Common myeloid progenitor, CD34-positive (primary cell): ENCODE results near the gene TP53I11.

Source experiments
- CTCF ChIA-PET: fragments of 350-600 bp; sonication (Branson Sonifier 250); formaldehyde crosslinking; loops from one replicate; lab custom pipeline; 2021; ENCODE audit warnings: antibody characterized with exemption; lab: Charles Lee
- POLR2A ChIA-PET: fragments of 350-600 bp; sonication (Branson Sonifier 250); formaldehyde crosslinking; loops from one replicate; lab custom pipeline; 2021; ENCODE audit warnings: antibody characterized with exemption; lab: Charles Lee
- DNase-seq, 3 donors: peaks; one replicate each; pipeline versions ENCODE4 v3.0.0 to v3.0.0-alpha.2; 2013
- H3K27ac ChIP-seq, 2 experiments: 1 replicate in 1 of 2; 2 replicates in 1 of 2; pipeline ENCODE4 v1.7.0; 2013; ENCODE audit warnings: inconsistent platforms in 2 of 2, low read length in 2 of 2, mild to moderate bottlenecking in 2 of 2, low read depth in 1 of 2, moderate library complexity in 1 of 2; ENCODE audit not compliant: severe bottlenecking in 2 of 2, insufficient read depth in 1 of 2, poor library complexity in 1 of 2
- H3K27me3 ChIP-seq, 5 experiments: replicated peaks in 2 of 5; 1 replicate in 3 of 5; 2 replicates in 2 of 5; pipeline versions ENCODE4 v1.6.1 to v1.7.0; 2013; ENCODE audit warnings: low read length in 4 of 5, mild to moderate bottlenecking in 2 of 5, moderate library complexity in 2 of 5, inconsistent platforms in 1 of 5; ENCODE audit not compliant: insufficient read depth in 5 of 5, control insufficient read depth in 4 of 5
- H3K36me3 ChIP-seq, 4 experiments: 1 replicate in 2 of 4; 2 replicates in 2 of 4; pipeline versions ENCODE4 v1.6.1 to v1.7.0; 2013; ENCODE audit warnings: low read length in 3 of 4, control low read depth in 1 of 4, mild to moderate bottlenecking in 1 of 4; ENCODE audit not compliant: control insufficient read depth in 4 of 4, insufficient read depth in 4 of 4
- H3K4me1 ChIP-seq, 4 experiments: 1 replicate in 3 of 4; 2 replicates in 1 of 4; pipeline versions ENCODE4 v1.6.1 to v1.7.1; 2013; ENCODE audit warnings: low read length in 3 of 4, mild to moderate bottlenecking in 3 of 4, control low read depth in 1 of 4, inconsistent platforms in 1 of 4, moderate library complexity in 1 of 4; ENCODE audit not compliant: control insufficient read depth in 4 of 4, insufficient read depth in 4 of 4; ENCODE audit errors: control extremely low read depth in 1 of 4
- H3K4me3 ChIP-seq, 7 experiments: 1 replicate in 4 of 7; 2 replicates in 3 of 7; pipeline versions ENCODE4 v1.5.1 to v1.7.0; 2013; ENCODE audit warnings: mild to moderate bottlenecking in 7 of 7, low read length in 6 of 7, moderate library complexity in 6 of 7, inconsistent platforms in 2 of 7, low read depth in 2 of 7, control low read depth in 1 of 7; ENCODE audit not compliant: insufficient read depth in 4 of 7, control insufficient read depth in 1 of 7; ENCODE audit errors: extremely low read depth in 1 of 7
- H3K9me3 ChIP-seq, 5 experiments: 1 replicate in 4 of 5; 2 replicates in 1 of 5; pipeline versions ENCODE4 v1.6.1 to v1.7.1; 2013; ENCODE audit warnings: low read length in 4 of 5, mild to moderate bottlenecking in 2 of 5, inconsistent platforms in 1 of 5, low read depth in 1 of 5, moderate library complexity in 1 of 5; ENCODE audit not compliant: control insufficient read depth in 4 of 5, insufficient read depth in 2 of 5; ENCODE audit errors: control extremely low read depth in 1 of 5
- WGBS: methylation state at CpG from one replicate; pipeline ENCODE4 v1.1.5; 2013; ENCODE audit not compliant: insufficient coverage; 5-methylcytosine and 5-hydroxymethylcytosine counted together

TP53I11 gene

DNA sequence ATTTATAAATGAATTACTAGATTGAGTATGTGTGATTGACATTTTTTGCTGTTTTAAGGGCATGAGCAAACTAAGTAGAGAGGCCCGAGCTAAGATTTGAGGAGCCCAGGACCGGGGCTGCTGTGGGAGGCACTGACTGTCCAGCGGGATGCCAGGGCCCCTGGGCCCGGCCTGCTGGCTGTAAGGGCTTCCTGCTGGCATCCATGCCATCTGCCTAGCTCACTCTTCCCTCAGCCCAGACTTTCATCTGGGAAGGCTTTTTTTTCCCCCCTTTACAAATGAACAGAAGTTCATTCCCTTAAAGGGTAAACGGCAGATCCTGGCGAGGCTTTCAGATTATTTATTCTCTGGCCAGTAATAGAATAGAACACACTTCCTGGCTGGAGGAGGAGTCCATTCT is 16.0 kb upstream of the TP53I11 start:
- WGBS, result 97% methylated on average over 5 of the region's 6 CpGs
- Histone ChIP-seq H3K4me3 (no peak overlapping the region), H3K9me3 (no peaks in the 10 kb centered on the region), H3K27ac (no peak overlapping the region), H3K36me3 (no peaks in the 10 kb centered on the region), H3K27me3 (no peaks in the 10 kb centered on the region), H3K4me1 (peaks cover 0 to 11% (median 7%) of the 10 kb centered on the region in 4 experiments)
- CTCF ChIA-PET, result interaction anchor here (1.7 kb wide), 2 partner anchors 13 to 40 kb away, joined by 3 to 4 read pairs; no protein-coding TSS in a partner anchor
- DNase-seq, result no peak
- POLR2A ChIA-PET, result no interaction called here

GRCh38 chr11:44964526-44965209 is 14.0 kb upstream of the TP53I11 start:
- ChIA-PET CTCF (interaction anchor here (0.9 to 3.2 kb wide), 5 partner anchors 9 to 145 kb away, joined by 3 to 16 read pairs (median 3); no protein-coding TSS in a partner anchor), POLR2A (interaction anchor here (0.6 kb wide), 1 partner anchor 10 kb away, joined by 3 read pairs; no protein-coding TSS in a partner anchor)
- H3K27ac ChIP-seq, result no peak overlapping the region
- H3K36me3 ChIP-seq, result no peaks in the 10 kb centered on the region
- DNase-seq, result no peak
- WGBS, result 80% methylated on average over 7 of the region's 9 CpGs
- no peaks in the 10 kb centered on the region for H3K9me3 ChIP-seq
- no peak overlapping the region for H3K4me3 ChIP-seq
- H3K4me1 ChIP-seq, result peaks cover 0 to 18% (median 7%) of the 10 kb centered on the region in 4 experiments
- no peaks in the 10 kb centered on the region for H3K27me3 ChIP-seq

DNA sequence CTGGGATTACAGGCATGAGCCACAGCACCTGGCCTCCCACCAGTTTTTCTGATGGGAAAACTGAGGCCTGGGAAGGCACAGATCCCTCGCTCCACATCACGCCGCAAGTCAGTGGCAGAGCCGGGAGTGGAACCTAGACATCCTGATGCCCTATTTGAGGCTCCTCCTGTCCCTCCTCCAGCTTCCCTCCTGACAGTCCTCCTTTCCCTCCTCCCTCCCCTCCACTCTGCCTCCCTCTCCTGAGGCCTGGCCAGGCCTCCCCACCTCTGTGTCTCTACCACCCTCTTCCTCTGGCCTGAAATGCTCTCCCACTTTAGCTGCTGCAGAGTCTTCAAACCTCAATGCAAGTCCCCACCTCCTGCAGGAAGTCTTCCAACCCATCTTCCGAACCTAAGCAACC is 13.3 kb upstream of the TP53I11 start:
- Histone ChIP-seq H3K36me3 (no peaks in the 10 kb centered on the region), H3K27me3 (no peaks in the 10 kb centered on the region), H3K27ac (no peak overlapping the region), H3K4me1 (peaks cover 0 to 16% (median 7%) of the 10 kb centered on the region in 4 experiments), H3K9me3 (no peaks in the 10 kb centered on the region), H3K4me3 (no peak overlapping the region)
- 100% methylated on average over 5 of the region's 5 CpGs for WGBS
- no peak for DNase-seq
- CTCF ChIA-PET, result interaction anchor here (0.9 to 3.2 kb wide), 5 partner anchors 9 to 146 kb away, joined by 3 to 16 read pairs (median 3); no protein-coding TSS in a partner anchor
- POLR2A ChIA-PET, result interaction anchor here (0.6 kb wide), 2 partner anchors 9 to 128 kb away, joined by 3 read pairs; no protein-coding TSS in a partner anchor

GRCh38 chr11:44963136-44963535 is 12.5 kb upstream of the TP53I11 start:
- H3K27me3 ChIP-seq, result no peaks in the 10 kb centered on the region
- CTCF ChIA-PET, result interaction anchor here (0.8 to 3.2 kb wide), 4 partner anchors 8 to 141 kb away, joined by 3 to 16 read pairs (median 3); no protein-coding TSS in a partner anchor
- 96% methylated on average over 4 of the region's 7 CpGs for WGBS

GRCh38 chr11:44962464-44962863 is 11.8 kb upstream of the TP53I11 start:
- no peak for DNase-seq
- peaks cover 0 to 18% (median 7%) of the 10 kb centered on the region in 4 experiments for H3K4me1 ChIP-seq
- H3K27ac ChIP-seq, result no peak overlapping the region
- CTCF ChIA-PET, result interaction anchor here (1.0 to 3.2 kb wide), 3 partner anchors 22 to 141 kb away, joined by 4 to 16 read pairs (median 6); no protein-coding TSS in a partner anchor
- H3K9me3 ChIP-seq, result no peaks in the 10 kb centered on the region
- H3K27me3 ChIP-seq, result no peaks in the 10 kb centered on the region
- POLR2A ChIA-PET, result no interaction called here
- WGBS, result 100% methylated on average over 1 of the region's 3 CpGs
- H3K4me3 ChIP-seq, result no peak overlapping the region
- no peaks in the 10 kb centered on the region for H3K36me3 ChIP-seq

More at GRCh38 chr11:44963136-44963535, 12.5 kb upstream of the TP53I11 start:
- H3K9me3 ChIP-seq, result no peaks in the 10 kb centered on the region
- H3K27ac ChIP-seq, result no peak overlapping the region
- H3K36me3 ChIP-seq, result no peaks in the 10 kb centered on the region
- peak in 1 of 3 donors; percentile 40 for DNase-seq
- H3K4me3 ChIP-seq, result no peak overlapping the region
- POLR2A ChIA-PET, result interaction anchor here (0.6 kb wide), 1 partner anchor 129 kb away, joined by 3 read pairs; no protein-coding TSS in a partner anchor
- H3K4me1 ChIP-seq, result peaks cover 0 to 18% (median 7%) of the 10 kb centered on the region in 4 experiments

DNA sequence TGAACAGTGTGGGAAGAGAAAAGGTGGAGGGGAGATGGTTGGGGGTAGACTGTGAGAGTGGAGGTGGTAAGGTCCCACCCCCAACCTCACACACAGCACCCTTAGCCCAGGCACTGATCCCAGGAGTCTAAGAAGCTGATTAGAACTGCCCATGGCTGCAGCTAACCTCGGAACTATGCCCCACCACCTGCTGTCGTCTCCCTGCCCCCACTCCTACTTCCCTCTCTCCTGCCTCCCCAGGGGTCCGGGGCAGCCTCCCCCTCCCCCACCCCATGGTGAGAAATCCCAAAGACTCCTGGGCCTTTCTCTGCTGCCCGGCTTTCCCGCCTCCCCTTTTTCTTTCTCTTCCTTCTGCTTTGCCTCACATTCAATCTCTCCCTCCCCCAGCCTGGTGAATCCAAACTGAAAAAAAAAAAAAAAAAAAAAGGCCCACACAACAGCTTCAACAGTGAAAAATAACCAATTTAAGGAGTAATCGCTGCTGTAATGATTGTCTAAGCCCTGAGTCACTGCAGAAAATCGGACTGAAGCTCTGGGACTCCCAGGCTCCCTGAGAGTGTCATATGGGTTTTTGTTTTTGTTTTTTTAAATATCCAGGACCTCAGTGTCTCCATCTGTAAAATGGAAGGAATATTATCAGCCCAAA is 9.6 kb upstream of the TP53I11 start:
- Histone ChIP-seq H3K9me3 (no peaks in the 10 kb centered on the region), H3K4me1 (peaks cover 0 to 35% (median 18%) of the 10 kb centered on the region in 4 experiments), H3K27me3 (no peaks in the 10 kb centered on the region), H3K36me3 (no peaks in the 10 kb centered on the region), H3K27ac (no peak overlapping the region), H3K4me3 (no peak overlapping the region)
- ChIA-PET POLR2A (interaction anchor here (0.6 kb wide), 1 partner anchor 806 kb away, joined by 4 read pairs; no protein-coding TSS in a partner anchor), CTCF (interaction anchor here (0.6 to 1.6 kb wide), 5 partner anchors 10 to 49 kb away, joined by 3 to 7 read pairs (median 3); partner anchors contain the start of gene TP53I11)
- no peak for DNase-seq
- WGBS, result 75% methylated on average over 2 of the region's 7 CpGs
